GM18520 (cell line): Measurements from ENCODE around the gene RGS12.

ENCODE experiments used
- ATAC-seq: cut with Tn5 transposase; IDR thresholded peaks from one replicate; pipeline ENCODE4 v1.9.1; 2021; ENCODE audit not compliant: unreplicated experiment

Gene RGS12

GRCh38 chr4:3292571-3293400 is at the start of gene RGS12:
Gene RGS12 (plus strand): TSS chr4:3293021. CDS start chr4:3316171, 23,150 bp downstream.
- peak; percentile 54 for ATAC-seq

- no peak for ATAC-seq
Measured at GRCh38 chr4:3243136-3243780, 49.6 kb upstream of the RGS12 start.

DNA sequence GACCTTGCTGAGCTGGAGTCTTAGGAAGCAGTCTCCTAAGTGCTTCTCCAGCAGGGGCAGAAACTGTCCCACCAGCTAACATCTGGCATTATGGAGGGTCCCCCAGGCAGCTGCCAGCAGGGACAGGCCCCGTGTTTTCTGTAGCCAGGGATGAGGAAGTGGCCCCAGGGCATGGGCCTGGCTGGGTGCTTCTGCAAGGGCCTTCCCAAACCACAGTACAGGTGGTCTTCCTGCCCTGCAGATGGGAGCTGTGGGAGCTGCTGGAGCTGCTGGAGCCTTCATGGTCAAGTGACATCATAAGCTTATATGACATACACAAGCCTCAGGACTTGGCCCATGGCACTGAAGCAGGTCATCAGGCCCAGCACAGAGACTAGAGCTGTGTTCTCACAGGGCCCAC is 48.8 kb upstream of the RGS12 start:
- no peak for ATAC-seq

- no peak for ATAC-seq
Measured at GRCh38 chr4:3244747-3245146, 48.1 kb upstream of the RGS12 start.

DNA sequence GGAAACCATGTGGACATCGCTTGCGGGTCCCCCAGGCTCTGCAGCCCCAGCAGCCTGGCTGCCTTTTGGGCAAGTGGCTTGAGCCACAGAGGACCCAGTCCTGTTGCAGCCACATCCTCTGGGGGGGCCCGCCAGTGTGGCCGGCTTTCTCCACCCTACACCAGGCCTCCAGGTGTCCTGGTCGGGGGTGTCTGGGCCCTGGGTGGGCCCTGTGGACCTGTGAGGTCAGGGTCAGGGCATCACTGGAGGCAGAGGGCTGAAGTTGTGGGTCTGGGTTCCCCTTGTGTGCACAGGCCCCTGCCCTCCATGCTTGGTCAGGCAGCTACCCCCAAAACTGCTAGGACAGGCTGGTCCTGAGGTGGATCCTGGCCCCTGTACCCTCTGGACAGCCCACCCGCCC is 47.1 kb upstream of the RGS12 start:
- ATAC-seq, result no peak

DNA sequence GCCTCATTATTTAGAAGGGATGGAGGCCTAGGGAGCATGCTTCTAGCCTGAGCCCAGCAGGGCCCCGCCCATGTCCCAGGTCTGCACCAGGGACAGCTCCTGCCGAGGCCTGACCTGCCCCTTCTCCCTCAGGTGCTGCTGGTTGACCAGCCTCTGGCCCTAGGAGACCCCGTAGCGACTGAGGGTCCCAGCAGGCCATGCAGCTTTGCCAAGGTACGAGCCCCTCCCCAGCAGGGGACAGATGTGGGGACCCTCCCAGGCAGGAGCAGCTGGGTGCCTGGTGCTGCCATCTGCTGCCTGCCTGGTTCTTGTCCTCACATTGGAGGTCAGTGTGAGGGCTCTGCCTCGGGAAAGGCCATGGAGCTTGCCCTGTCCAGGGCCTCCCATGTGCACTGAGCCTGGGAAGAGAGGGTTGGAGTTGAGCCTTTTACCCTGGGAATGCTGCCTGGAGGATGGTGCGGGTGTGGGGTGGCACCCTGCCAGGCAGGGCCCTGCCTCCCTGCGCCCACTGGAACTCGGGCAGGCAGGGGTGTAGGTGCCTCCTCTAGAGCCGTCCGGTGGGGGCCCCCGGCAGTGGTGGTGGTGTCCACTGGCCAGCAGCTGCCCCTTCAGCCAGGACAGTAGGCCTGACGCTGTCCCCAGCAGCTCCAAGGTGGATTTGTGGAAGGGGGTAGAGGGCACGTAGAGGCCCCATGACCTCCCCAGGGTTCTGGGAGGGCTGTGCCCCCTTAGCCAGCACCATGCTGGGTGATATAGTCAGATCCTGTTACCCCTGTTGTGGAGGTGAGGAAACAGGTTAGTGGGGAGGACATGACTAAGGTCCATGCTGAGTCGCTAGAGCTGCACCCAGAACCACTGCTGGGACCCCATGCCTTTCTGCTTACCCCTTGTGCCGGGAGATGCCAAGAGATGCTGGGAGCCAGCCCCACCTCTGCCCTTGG is 46.1 kb upstream of the RGS12 start:
- ATAC-seq, result no peak

- no peak for ATAC-seq
Measured at GRCh38 chr4:3247399-3248177, 45.2 kb upstream of the RGS12 start.

DNA sequence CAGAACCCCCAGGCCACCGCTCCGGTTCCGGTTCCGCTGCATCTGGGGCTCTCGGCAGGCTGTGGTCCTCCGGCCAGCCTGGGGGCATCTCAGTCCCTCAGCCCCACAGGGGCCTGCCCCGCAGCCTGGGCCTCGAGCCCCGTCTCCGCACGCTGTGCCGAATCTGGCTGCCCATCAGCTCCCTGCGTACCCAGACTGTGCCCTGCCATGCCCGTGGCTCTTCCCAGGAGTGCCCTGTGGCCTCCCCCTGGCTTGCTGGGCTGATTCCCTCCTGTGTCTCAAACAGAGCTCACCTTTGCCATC is 44.7 kb upstream of the RGS12 start:
- no peak for ATAC-seq

GRCh38 chr4:3248811-3249661 is 43.8 kb upstream of the RGS12 start, which contains the start of gene MSANTD1:
Gene MSANTD1 (plus strand): TSS chr4:3249159. CDS start chr4:3249223, 64 bp downstream.
- no peak for ATAC-seq

- ATAC-seq, result no peak
Measured at GRCh38 chr4:3249711-3250437, 42.9 kb upstream of the RGS12 start.

DNA sequence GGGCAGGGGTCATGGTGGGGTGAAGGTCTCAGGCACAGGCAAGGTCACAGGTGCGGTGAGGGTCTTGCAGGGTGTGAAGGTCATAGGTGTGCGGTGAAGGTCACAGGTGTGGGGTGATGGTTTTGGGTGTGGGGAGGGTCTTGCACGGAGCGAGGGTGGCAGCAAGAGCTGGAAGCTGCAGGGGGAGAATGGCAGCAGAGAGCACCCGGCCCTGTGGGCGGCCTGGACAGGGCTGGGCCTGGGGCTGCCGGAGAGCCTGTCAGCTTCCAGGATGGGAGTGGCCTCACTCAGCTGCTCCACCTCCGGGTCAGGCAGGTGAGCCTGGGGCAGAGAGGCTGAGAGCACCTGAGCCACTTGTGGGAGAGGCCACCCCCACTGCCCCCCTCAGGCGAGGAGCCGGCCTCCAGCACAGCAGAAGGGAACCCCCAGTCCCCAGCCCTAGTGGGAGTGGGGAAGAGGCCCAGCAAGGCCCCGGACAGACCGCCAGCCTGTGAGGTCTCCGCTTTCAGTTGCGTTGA is 42.3 kb upstream of the RGS12 start:
- ATAC-seq, result no peak

DNA sequence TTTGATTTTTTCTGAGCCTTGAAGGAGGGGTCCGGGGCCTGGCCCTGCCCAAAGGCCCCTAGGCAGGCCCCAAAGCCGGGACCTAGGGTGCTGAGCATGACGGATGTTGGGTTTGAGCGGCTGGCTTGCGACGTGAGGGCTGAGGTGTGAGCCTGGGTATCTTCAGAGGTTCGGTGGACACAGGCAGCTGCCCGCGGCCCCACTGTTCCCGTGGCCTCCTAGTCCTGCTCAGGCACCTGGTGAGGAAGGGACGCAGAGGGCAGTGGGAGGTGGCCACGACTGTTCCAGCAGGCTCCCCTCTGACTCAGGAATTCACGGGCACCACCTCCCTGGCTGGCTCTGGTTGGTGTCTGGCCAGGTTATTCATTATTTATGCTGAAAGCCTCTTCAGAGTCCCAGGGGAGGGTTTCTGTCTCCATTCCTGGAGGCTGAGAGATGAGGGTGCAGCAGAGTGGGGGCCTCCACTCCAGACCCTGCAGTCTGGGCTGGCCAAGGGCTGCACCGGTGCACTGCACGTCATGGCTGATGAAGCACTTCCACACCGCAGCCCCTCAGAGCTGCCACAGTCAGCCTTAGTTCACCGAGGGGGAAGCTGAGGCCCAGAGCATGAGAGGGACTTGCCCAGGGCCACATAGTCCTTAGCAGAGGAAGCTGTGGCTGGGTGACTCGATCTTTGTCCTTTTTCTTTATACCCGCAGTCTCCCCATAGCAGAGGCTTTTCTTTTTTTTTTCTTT is 41.7 kb upstream of the RGS12 start:
- ATAC-seq, result no peak

- no peak for ATAC-seq
Measured at GRCh38 chr4:3251691-3252479, 40.9 kb upstream of the RGS12 start.

GRCh38 chr4:3252480-3252828 is 40.4 kb upstream of the RGS12 start:
- ATAC-seq, result no peak

DNA sequence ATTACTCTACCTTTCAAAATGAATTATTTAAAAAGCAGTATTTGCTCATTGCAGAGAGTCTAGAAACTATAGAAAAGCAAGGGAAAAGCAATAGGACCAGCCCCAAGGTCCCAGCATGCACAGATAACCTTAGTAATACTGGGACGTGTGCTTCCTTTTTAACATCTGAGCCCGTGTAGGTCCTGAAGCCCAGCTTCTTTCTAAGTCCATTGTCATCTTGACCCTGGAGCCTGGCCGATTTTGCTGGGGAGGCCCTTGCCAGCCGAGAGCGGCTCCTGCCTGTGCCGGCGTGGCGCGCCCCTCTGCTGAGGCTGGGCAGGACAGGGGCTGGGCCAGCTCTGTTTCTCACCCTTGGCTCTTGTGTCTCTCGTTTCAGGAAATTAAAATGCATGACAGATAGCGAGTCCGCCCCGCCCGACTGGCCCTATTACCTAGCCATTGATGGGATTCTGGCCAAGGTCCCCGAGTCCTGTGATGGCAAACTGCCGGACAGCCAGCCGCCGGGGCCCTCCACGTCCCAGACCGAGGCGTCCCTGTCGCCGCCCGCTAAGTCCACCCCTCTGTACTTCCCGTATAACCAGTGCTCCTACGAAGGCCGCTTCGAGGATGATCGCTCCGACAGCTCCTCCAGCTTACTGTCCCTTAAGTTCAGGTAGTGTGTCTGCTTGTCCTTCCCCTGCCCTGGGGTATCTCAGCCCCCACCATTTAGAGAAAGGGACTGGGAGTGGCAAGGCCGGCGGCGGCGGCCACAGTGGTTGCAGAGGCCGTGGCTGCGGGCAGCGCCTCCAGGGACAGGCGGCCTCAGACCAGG is 39.8 kb upstream of the RGS12 start:
- ATAC-seq, result no peak

DNA sequence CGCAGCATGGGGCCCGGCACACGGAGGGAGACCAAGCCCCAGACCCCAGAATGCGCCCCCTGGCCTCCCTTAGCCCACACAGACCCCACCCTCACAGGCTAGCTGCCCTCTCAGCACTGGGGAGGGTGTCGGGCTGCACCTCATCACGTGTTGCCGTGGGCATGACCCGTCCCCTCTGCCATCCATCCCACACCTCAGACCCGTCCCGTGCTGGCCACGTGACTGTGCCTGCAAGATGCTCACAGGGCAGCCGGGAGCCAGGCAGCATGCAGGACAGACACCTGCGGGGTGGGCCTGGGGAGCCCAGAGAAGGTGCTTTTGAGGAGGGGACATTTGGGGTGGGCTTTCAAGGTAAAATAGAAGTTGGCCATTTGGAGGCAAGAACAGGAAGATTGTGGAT is 39.0 kb upstream of the RGS12 start:
- ATAC-seq, result no peak
